Type B pancreatic cell (in vitro differentiated cells): ENCODE measurements around the gene WDR27. TPM values are rescaled to one million over a fixed set of nuclear protein-coding genes. Genes with fewer than 3 reads are reported as not detected.

Experiments
- DNase-seq: peaks from one replicate; pipeline ENCODE4 v3.0.0; 2021; ENCODE audit warnings: mixed read lengths; ENCODE audit not compliant: unreplicated experiment; ENCODE audit errors: extremely low spot score
- H3K27ac Mint-ChIP-seq: 2 replicates; pipeline ENCODE4 v1.8.0; 2021; ENCODE audit warnings: mild to moderate bottlenecking, mixed read lengths
- H3K27me3 Mint-ChIP-seq: 2 replicates; pipeline ENCODE4 v1.8.0; 2021; ENCODE audit warnings: mixed read lengths
- H3K36me3 Mint-ChIP-seq: 2 replicates; pipeline ENCODE4 v1.8.0; 2021; ENCODE audit warnings: mixed read lengths
- H3K4me1 Mint-ChIP-seq: one replicate; pipeline ENCODE4 v1.8.0; 2021; ENCODE audit warnings: mixed read lengths; ENCODE audit not compliant: unreplicated experiment
- H3K4me3 Mint-ChIP-seq: 2 replicates; pipeline ENCODE4 v1.8.0; 2021; ENCODE audit warnings: mild to moderate bottlenecking, mixed read lengths
- H3K9me3 Mint-ChIP-seq: 2 replicates; pipeline ENCODE4 v1.8.0; 2021; ENCODE audit warnings: mixed read lengths
- total RNA-seq: library from RNA; stranded (reverse); gene quantifications from 2 replicates; pipeline ENCODE4 v1.2.1, GENCODE V29; 2021; ENCODE audit warnings: low replicate concordance
- TF ChIP-seq, protein P1 (sequence below): fragments of 200-600 bp; sonication (generic); conservative IDR thresholded peaks from 2 replicates; pipeline ENCODE4 v1.5.0; 2021; ENCODE audit warnings: antibody characterized with exemption, mild to moderate bottlenecking

The WDR27 gene
- total RNA-seq, 1 donor from 2014 or later: 112 TPM

DNA sequence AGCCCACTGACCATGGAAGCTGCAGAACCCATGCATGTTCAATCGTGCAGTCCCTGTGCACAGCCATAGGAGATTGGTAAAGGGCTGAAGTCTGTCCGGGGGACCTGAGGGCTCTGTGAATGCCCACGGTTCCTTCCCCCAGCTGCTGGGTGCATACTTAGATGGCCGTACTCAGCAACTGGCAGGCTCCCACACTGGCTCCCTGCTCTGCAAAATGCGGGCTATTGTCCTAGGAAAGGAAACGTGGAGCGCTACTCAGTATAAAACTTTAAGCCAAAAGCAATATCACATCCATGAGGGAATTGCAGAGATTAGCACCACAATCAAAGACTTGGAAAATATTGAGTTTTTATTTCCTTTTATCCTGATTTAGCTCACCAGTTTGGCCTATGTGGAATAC is 202.0 kb downstream of the WDR27 start:
- H3K36me3 Mint-ChIP-seq: no peaks in the 10 kb centered on the region
- no peak overlapping the region for H3K4me3 Mint-ChIP-seq

DNA sequence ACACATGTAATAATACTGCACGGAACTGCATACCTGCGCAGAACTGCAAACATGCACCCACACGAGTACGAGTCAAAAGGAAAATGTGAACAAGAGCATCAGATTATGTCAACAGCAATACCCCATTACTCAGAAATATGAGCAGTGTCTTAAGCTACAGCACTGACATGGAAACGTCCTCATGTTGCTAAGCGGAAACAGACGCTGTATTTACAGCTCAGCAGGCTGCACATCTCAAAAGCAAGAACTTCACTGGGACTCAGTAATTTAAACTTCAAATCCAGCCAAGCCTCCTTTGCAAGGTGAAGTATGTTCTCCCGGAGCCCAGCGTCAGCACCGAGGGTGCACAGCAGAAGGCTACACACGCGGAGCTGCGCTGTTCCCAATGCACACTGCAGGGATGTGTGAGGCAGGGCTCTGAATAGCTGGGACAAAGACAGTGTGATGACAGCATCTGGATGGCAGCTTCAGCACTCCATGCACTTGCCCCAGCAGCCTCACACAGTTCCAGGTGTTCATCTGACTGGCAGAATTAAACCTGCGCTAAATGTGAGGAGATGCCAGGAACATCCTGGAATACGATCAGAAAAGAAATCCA is 202.8 kb downstream of the WDR27 start:
- H3K36me3 Mint-ChIP-seq: no peaks in the 10 kb centered on the region
- H3K4me3 Mint-ChIP-seq: no peak overlapping the region
- peaks cover 8% of the 10 kb centered on the region for H3K4me1 Mint-ChIP-seq
- no peak for DNase-seq
- TF ChIP-seq, protein P1, sequence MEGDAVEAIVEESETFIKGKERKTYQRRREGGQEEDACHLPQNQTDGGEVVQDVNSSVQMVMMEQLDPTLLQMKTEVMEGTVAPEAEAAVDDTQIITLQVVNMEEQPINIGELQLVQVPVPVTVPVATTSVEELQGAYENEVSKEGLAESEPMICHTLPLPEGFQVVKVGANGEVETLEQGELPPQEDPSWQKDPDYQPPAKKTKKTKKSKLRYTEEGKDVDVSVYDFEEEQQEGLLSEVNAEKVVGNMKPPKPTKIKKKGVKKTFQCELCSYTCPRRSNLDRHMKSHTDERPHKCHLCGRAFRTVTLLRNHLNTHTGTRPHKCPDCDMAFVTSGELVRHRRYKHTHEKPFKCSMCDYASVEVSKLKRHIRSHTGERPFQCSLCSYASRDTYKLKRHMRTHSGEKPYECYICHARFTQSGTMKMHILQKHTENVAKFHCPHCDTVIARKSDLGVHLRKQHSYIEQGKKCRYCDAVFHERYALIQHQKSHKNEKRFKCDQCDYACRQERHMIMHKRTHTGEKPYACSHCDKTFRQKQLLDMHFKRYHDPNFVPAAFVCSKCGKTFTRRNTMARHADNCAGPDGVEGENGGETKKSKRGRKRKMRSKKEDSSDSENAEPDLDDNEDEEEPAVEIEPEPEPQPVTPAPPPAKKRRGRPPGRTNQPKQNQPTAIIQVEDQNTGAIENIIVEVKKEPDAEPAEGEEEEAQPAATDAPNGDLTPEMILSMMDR: no peak
- no peaks in the 10 kb centered on the region for H3K27me3 Mint-ChIP-seq
- no peak overlapping the region for H3K27ac Mint-ChIP-seq
- peaks cover 5% of the 10 kb centered on the region for H3K9me3 Mint-ChIP-seq

More for the DNA sequence above, 202.0 kb downstream of the WDR27 start:
- peaks cover 5% of the 10 kb centered on the region for H3K9me3 Mint-ChIP-seq
- H3K27me3 Mint-ChIP-seq: no peaks in the 10 kb centered on the region
- DNase-seq: no peak
- no peak overlapping the region for H3K27ac Mint-ChIP-seq
- H3K4me1 Mint-ChIP-seq: peaks cover 8% of the 10 kb centered on the region
- TF ChIP-seq, protein P1: no peak

DNA sequence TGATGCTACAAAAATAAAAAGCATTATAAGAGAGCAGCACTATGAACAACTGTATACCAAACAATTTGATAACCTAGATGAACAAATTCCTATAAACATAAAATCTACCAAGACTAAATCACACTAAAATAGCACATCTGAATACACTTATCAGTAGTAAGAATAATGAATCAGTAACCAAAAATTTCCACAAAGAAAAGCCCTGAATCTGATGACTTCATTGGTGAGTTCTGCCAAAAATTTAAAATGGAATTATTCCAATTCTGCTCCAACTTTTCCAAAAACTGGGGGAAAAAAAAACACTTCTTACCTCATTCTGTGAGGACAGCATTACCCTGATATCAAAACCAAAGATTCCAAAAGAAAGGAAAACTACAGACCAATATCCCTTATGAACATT is 206.2 kb downstream of the WDR27 start:
- no peak for DNase-seq
- Mint-ChIP-seq H3K4me3 (no peak overlapping the region), H3K27ac (no peak overlapping the region), H3K4me1 (peaks cover 4% of the 10 kb centered on the region), H3K27me3 (no peaks in the 10 kb centered on the region), H3K9me3 (peaks cover 5% of the 10 kb centered on the region), H3K36me3 (no peaks in the 10 kb centered on the region)
- TF ChIP-seq, protein P1: no peak

DNA sequence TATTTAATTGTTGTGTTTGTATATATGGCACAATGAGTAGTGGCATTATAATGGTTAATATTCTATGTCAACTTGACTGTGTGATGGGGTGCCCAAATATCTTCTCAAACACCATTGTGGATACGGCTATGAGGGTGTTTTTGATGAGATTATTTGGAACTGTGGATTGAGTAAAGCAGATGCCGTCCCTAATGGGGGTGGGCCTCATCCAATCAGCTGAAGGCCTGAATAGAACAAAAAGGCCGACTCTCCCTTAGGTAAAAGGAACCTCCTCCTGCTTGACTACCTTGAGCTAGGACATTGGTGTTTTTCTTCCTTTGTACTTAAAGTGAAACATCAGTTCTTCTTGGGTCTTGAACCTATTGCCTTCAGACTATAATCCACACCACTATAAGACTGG is 207.8 kb downstream of the WDR27 start:
- H3K27ac Mint-ChIP-seq: no peak overlapping the region
- no peaks in the 10 kb centered on the region for H3K27me3 Mint-ChIP-seq
- H3K4me1 Mint-ChIP-seq: peaks cover under 1% of the 10 kb centered on the region
- TF ChIP-seq, protein P1: no peak
- no peak for DNase-seq
- peaks cover 5% of the 10 kb centered on the region for H3K9me3 Mint-ChIP-seq
- H3K36me3 Mint-ChIP-seq: no peaks in the 10 kb centered on the region
- H3K4me3 Mint-ChIP-seq: no peak overlapping the region

DNA sequence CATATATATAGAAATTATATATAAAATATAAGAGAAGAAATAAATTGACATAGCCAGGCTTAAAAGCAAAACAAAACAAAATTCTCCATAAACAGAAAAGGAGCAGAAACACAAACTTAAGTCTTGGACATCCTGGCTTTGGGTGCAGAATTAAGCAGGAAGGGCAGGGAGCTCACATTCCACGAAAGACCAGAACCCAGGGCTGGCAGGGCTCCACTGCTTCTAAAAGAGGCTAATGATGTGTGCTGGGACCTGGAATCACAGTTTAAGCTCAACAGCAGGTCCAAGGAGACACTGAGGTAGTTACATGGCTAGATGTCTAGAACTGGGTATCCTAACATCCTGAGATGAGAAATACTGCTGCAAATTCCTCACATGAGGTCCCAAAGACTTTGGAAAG is 210.3 kb downstream of the WDR27 start:
- Mint-ChIP-seq H3K27ac (no peak overlapping the region), H3K4me1 (peaks cover 6% of the 10 kb centered on the region)
- TF ChIP-seq, protein P1: no peak

More for the DNA sequence above, 210.3 kb downstream of the WDR27 start:
- H3K36me3 Mint-ChIP-seq: no peaks in the 10 kb centered on the region
- DNase-seq: no peak
- H3K9me3 Mint-ChIP-seq: peaks cover 5% of the 10 kb centered on the region
- H3K4me3 Mint-ChIP-seq: no peak overlapping the region
- no peaks in the 10 kb centered on the region for H3K27me3 Mint-ChIP-seq
